H1 (cell line): ENCODE data around the gene CACNA2D4. TPM values are rescaled to one million over a fixed set of nuclear protein-coding genes. Genes with fewer than 3 reads are reported as not detected.

Source experiments
- CTCF ChIP-seq, 3 experiments: IDR thresholded peaks; 1 replicate in 2 of 3; 2 replicates in 1 of 3; pipeline versions ENCODE4 v1.5.1 to v1.6.1; 2011; ENCODE audit warnings: low read length in 3 of 3, mild to moderate bottlenecking in 3 of 3, inconsistent platforms in 2 of 3, low read depth in 1 of 3, moderate library complexity in 1 of 3; ENCODE audit not compliant: insufficient read depth in 1 of 3; ENCODE audit errors: control extremely low read depth in 1 of 3
- JUN ChIP-seq: IDR thresholded peaks from 2 replicates; pipeline ENCODE4 v1.6.1; 2011; ENCODE audit warnings: low read depth, mild to moderate bottlenecking, improper control_type of control experiment, low read length
- KDM1A ChIP-seq: fragments of 200-600, 300-600 bp; sonication (generic); IDR thresholded peaks from 2 replicates; pipeline ENCODE4 v1.7.1; 2016; ENCODE audit warnings: mild to moderate bottlenecking, low read length, borderline replicate concordance
- polyA plus RNA-seq, 7 experiments: library from polyadenylated mRNA; depleted of rRNA in 3 of 7; stranded (reverse) in 5 of 7; unstranded in 2 of 7; fragments of >200 nt in 5 of 7; fragments of 200-250 nt in 2 of 7; gene quantifications; 1 replicate in 5 of 7; 2 replicates in 1 of 7; 4 replicates in 1 of 7; pipeline versions ENCODE4 v1.2.1 to v1.2.3, GENCODE V29; 2011 to 2013; ENCODE audit warnings: missing spikeins in 2 of 7, mixed read lengths in 2 of 7
- total RNA-seq: library from RNA; stranded (reverse); fragmentation: NEBNext Ultra II Directional; extraction: Animal tissue kit (Norgen Biotek cat#: 25700); gene quantifications from 2 replicates; pipeline ENCODE4 v1.2.1, GENCODE V29; 2021

Gene CACNA2D4
- total and polyA plus RNA-seq, 2 of the 8 experiments (the other 6 are each of a cell fraction or from before 2014, with no cell fraction given) = 0.44 to 0.88 TPM

- TF ChIP-seq KDM1A (no peak), JUN (no peak), CTCF (IDR thresholded peaks at IDR 0.05; ENCODE audit: control extremely low read depth in 1 of 3, insufficient read depth in 1 of 3, low read depth in 1 of 3, low read length in 3 of 3) (peak; percentile 27 to 38 (median 32))
Observed at GRCh38 chr12:1933342-1934051, 15.0 kb upstream of the CACNA2D4 start (continued).
